ENCODE measurements around the gene USP43.
A peak's percentile ranks its signal among the peaks of the same experiment; 100 is the strongest.
"Not testable (repeated sequence)": the region's sequence is repeated elsewhere in the genome, so short reads cannot be mapped to it uniquely, and the experiment has no call there.

The USP43 gene

DNA sequence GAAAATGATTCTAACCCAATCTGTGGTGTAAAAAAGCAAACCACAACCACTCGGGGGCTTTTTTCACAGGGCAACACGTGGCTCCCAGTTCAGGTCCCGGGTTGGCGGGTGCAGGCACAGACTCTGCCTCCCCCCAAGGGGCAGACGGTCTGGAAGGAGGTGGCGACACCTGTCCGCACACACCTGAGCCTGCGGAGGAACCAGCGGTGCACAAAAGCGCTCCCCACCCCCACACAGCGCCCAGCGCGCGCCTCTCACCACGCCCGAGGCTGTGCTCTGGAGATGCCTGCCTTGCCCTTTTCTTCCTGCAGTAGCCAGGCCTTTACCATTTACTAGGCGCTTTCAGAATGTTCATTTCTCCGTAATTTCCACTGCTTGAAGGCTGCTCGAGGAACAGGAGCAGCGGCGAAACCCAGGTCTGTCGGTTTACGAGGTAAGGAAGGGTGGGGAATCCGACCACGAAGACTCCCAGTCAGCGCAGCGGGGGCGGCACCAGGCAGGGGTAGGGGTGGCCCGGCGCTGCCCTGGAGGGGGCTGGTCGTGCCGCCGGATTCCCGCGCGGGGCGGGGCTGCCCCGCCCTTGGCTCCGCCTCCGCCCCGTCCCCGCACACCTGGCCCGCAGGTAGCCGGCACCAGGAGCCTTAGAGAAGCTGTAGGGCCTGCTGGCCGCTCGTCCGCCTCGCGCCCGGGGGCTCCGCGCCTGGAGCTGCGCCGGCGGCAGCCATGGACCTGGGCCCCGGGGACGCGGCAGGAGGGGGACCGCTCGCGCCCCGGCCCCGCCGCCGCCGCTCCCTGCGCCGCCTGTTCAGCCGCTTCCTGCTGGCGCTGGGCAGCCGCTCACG, at the start of gene USP43:
Gene USP43 (plus strand): TSS at position 608 of the 842 bp plus-strand sequence. CDS start 116 bp downstream, at position 724.
- Histone ChIP-seq H3K36me3 (ENCODE audit: control insufficient read depth, insufficient read depth, low read length) (no peaks in the 10 kb centered on the region), H3K27me3 (ENCODE audit: control insufficient read depth, insufficient read depth, low read length) (peaks cover 1% of the 10 kb centered on the region), H3K9ac (ENCODE audit: low read length) (no peak within 1 kb of the TSS), H3K27ac (ENCODE audit: low read depth, low read length) (no peak within 1 kb of the TSS), H3K4me3 (ENCODE audit: low read length) (peak within 1 kb of the TSS; percentile 76), H3K4me1 (ENCODE audit: control insufficient read depth, insufficient read depth, low read length) (no peaks in the 10 kb centered on the region)

DNA sequence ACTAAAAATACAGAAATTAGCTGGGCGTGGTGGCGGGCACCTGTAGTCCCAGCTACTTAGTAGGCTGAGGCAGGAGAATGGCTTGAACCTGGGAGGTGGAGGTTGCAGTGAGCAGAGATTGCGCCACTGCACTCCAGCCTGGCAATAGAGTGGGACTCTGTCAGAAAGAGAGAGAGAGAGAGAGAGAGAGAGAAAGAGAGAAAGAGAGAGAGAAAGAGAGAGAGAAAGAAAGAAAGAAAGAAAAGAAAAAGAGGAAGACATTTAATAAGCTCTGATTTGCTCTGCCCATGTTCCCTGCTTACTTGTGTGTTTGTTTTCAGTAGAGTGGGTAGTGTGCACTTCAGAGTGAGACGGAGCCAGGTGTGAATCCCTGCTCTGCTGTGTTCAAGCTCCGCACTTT, 47.7 kb upstream of the USP43 start:
- not testable (repeated sequence) for H3K4me1 ChIP-seq (ENCODE audit: control insufficient read depth, insufficient read depth, low read length); H3K27ac ChIP-seq (ENCODE audit: low read depth, low read length); H3K9ac ChIP-seq (ENCODE audit: low read length); H3K36me3 ChIP-seq (ENCODE audit: control insufficient read depth, insufficient read depth, low read length); H3K27me3 ChIP-seq (ENCODE audit: control insufficient read depth, insufficient read depth, low read length); H3K4me3 ChIP-seq (ENCODE audit: low read length)

DNA sequence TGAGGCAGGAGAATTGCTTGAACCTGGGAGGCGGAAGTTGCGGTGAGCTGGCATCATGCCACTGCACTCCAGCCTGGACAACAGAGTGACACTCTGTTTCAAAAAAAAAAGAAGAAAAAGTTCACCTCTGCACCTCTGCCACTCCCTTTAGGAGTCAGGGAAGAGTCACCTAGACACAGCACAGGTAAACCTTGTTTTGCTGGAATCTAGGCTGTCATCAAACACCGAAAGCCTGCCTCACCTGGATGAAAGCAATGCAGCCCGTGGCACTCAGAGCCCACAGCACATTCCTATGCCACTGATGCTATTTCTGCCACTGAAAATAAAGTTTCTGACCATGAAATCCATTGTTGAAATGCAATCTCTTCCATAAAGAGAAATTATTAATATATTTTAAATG, 46.7 kb upstream of the USP43 start:
- no peaks in the 10 kb centered on the region for H3K4me1 ChIP-seq (ENCODE audit: control insufficient read depth, insufficient read depth, low read length)
- no peak overlapping the region for H3K4me3 ChIP-seq (ENCODE audit: low read length)
- H3K27me3 ChIP-seq (ENCODE audit: control insufficient read depth, insufficient read depth, low read length) = no peaks in the 10 kb centered on the region
- no peak overlapping the region for H3K27ac ChIP-seq (ENCODE audit: low read depth, low read length)
- no peaks in the 10 kb centered on the region for H3K36me3 ChIP-seq (ENCODE audit: control insufficient read depth, insufficient read depth, low read length)
- no peak overlapping the region for H3K9ac ChIP-seq (ENCODE audit: low read length)

DNA sequence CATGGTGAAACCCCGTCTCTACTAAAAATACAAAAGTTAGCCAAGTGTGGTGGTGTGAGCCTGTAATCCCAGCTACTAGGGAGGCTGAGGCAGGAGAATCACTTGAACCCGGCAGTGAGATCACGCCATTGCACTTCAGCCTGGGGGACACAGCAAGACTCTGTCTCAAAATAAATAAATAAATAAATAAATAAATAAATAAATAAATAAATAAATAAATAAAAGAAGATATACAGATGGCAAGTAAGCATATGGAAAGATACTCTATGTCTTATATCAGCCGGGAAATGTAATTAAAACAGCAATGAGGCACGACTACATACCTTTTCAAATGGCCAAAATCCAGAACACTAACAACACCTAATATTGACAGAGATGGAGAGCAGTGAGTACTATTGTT, 40.7 kb upstream of the USP43 start:
- not testable (repeated sequence) for H3K4me1 ChIP-seq (ENCODE audit: control insufficient read depth, insufficient read depth, low read length); H3K4me3 ChIP-seq (ENCODE audit: low read length); H3K27ac ChIP-seq (ENCODE audit: low read depth, low read length); H3K9ac ChIP-seq (ENCODE audit: low read length); H3K27me3 ChIP-seq (ENCODE audit: control insufficient read depth, insufficient read depth, low read length); H3K36me3 ChIP-seq (ENCODE audit: control insufficient read depth, insufficient read depth, low read length)

GRCh38 chr17:9606453-9606852, 38.9 kb upstream of the USP43 start:
- Histone ChIP-seq H3K4me1 (ENCODE audit: control insufficient read depth, insufficient read depth, low read length) (no peaks in the 10 kb centered on the region), H3K4me3 (ENCODE audit: low read length) (no peak overlapping the region), H3K9ac (ENCODE audit: low read length) (no peak overlapping the region), H3K27me3 (ENCODE audit: control insufficient read depth, insufficient read depth, low read length) (no peaks in the 10 kb centered on the region), H3K36me3 (ENCODE audit: control insufficient read depth, insufficient read depth, low read length) (no peaks in the 10 kb centered on the region), H3K27ac (ENCODE audit: low read depth, low read length) (no peak overlapping the region)

DNA sequence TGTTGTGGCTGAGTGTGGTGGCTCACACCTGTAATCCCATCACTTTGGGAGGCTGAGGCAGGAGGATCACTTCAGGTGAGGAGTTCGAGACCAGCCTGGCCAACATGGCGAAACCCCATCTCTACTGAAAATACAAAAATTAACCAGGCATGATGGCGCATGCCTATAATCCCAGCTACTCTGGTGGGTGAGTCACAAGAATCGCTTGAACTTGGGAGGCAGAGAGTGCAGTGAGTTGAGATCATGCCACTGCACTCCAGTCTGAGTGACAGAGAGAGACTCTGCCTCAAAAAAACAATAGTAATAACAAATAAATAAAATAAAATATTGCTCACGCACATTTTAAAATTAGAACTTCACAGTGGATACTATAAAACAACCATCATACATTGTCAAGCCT, 38.3 kb upstream of the USP43 start:
- H3K27me3 ChIP-seq (ENCODE audit: control insufficient read depth, insufficient read depth, low read length); H3K36me3 ChIP-seq (ENCODE audit: control insufficient read depth, insufficient read depth, low read length); H3K4me1 ChIP-seq (ENCODE audit: control insufficient read depth, insufficient read depth, low read length); H3K4me3 ChIP-seq (ENCODE audit: low read length); H3K9ac ChIP-seq (ENCODE audit: low read length); H3K27ac ChIP-seq (ENCODE audit: low read depth, low read length): not testable (repeated sequence)

- no peaks in the 10 kb centered on the region for H3K27me3 ChIP-seq (ENCODE audit: control insufficient read depth, insufficient read depth, low read length)
- no peaks in the 10 kb centered on the region for H3K4me1 ChIP-seq (ENCODE audit: control insufficient read depth, insufficient read depth, low read length)
- H3K27ac ChIP-seq (ENCODE audit: low read depth, low read length) = no peak overlapping the region
- no peak overlapping the region for H3K4me3 ChIP-seq (ENCODE audit: low read length)
- no peak overlapping the region for H3K9ac ChIP-seq (ENCODE audit: low read length)
- no peaks in the 10 kb centered on the region for H3K36me3 ChIP-seq (ENCODE audit: control insufficient read depth, insufficient read depth, low read length)
Measured at GRCh38 chr17:9611557-9611956, 33.8 kb upstream of the USP43 start.

DNA sequence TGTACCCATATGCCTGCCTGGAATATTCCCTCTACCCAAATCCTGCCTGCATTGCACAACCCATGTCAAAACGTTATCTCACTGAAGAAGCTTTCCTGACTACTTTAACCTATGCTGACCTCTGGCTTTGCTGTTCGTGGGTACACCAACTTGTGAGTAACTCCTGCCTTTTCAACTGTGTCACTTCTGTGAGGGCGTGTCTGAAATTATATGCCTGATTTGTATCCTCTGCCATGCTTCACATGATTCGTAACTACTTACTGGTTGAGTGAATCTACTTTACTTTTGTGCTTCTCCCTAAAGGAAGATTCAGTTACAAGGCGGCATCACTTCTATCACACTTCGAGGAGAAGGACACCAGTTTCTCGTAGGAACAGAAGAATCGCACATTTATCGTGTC, 33.3 kb upstream of the USP43 start:
- no peaks in the 10 kb centered on the region for H3K4me1 ChIP-seq (ENCODE audit: control insufficient read depth, insufficient read depth, low read length)
- H3K36me3 ChIP-seq (ENCODE audit: control insufficient read depth, insufficient read depth, low read length) = no peaks in the 10 kb centered on the region
- no peak overlapping the region for H3K9ac ChIP-seq (ENCODE audit: low read length)
- H3K27me3 ChIP-seq (ENCODE audit: control insufficient read depth, insufficient read depth, low read length) = no peaks in the 10 kb centered on the region
- no peak overlapping the region for H3K4me3 ChIP-seq (ENCODE audit: low read length)
- H3K27ac ChIP-seq (ENCODE audit: low read depth, low read length) = no peak overlapping the region

DNA sequence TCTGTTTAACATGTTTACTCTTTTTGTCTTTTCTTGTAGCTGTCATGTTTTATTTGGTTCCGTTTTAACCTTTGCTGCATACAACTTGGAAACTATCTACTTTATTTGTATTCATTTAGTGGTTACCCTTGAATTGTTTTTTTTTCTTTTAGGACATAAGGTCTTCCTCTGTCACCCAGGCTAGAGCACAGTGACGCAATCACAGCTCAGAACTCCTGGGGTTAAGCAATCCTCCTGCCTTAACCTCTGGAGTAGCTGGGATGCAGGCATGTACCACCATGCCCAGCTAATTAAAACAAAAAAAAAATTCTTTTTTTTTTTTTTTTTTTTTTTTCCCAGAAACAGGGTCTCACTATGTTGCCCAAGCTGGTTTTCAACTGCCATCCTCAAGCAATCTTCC, 29.8 kb upstream of the USP43 start:
- no peaks in the 10 kb centered on the region for H3K27me3 ChIP-seq (ENCODE audit: control insufficient read depth, insufficient read depth, low read length)
- no peaks in the 10 kb centered on the region for H3K36me3 ChIP-seq (ENCODE audit: control insufficient read depth, insufficient read depth, low read length)
- no peak overlapping the region for H3K27ac ChIP-seq (ENCODE audit: low read depth, low read length)
- H3K4me3 ChIP-seq (ENCODE audit: low read length) = no peak overlapping the region
- H3K9ac ChIP-seq (ENCODE audit: low read length) = no peak overlapping the region
- no peaks in the 10 kb centered on the region for H3K4me1 ChIP-seq (ENCODE audit: control insufficient read depth, insufficient read depth, low read length)

DNA sequence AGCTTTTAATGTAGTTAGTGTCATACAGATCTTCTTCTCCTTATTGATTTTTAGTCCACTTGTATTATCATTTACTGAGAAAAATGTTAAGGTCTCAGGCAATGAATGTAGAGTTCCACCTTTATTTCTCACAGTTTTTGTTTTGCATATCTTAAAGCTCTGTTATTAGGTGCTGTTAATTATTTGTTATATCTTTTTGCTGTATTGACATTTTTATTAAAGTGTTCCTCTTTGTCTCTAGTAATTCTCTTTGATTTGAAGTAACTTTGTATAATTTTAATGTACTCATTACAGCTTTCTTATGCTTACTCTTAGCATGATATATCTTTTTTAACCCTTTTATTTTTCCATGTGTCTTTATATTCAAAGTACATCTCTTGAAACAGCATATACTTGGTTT, 22.4 kb upstream of the USP43 start:
- Histone ChIP-seq H3K4me1 (ENCODE audit: control insufficient read depth, insufficient read depth, low read length) (no peaks in the 10 kb centered on the region), H3K27ac (ENCODE audit: low read depth, low read length) (no peak overlapping the region), H3K9ac (ENCODE audit: low read length) (no peak overlapping the region), H3K4me3 (ENCODE audit: low read length) (no peak overlapping the region), H3K27me3 (ENCODE audit: control insufficient read depth, insufficient read depth, low read length) (no peaks in the 10 kb centered on the region), H3K36me3 (ENCODE audit: control insufficient read depth, insufficient read depth, low read length) (no peaks in the 10 kb centered on the region)

DNA sequence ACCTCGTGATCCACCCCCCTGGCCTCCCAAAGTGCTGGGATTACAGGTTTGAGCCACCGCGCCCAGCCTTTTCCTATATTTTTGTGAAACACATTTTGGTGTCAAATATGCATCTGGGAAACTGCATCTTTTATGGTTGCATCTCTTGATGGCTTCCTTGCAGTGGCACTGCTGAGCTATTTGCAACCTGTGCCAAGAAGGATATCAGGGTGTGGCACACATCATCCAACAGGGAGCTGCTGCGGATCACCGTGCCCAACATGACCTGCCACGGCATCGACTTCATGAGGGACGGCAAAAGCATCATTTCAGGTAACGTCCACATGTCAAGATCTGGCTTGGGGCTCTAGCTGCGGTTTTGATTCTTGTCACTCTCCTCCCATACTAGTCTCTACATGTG, 16.8 kb upstream of the USP43 start:
- H3K27me3 ChIP-seq (ENCODE audit: control insufficient read depth, insufficient read depth, low read length) = no peaks in the 10 kb centered on the region
- H3K9ac ChIP-seq (ENCODE audit: low read length) = no peak overlapping the region
- H3K4me3 ChIP-seq (ENCODE audit: low read length) = no peak overlapping the region
- H3K27ac ChIP-seq (ENCODE audit: low read depth, low read length) = no peak overlapping the region
- H3K4me1 ChIP-seq (ENCODE audit: control insufficient read depth, insufficient read depth, low read length) = no peaks in the 10 kb centered on the region
- no peaks in the 10 kb centered on the region for H3K36me3 ChIP-seq (ENCODE audit: control insufficient read depth, insufficient read depth, low read length)

GRCh38 chr17:9632741-9633140, 12.6 kb upstream of the USP43 start:
- no peak overlapping the region for H3K27ac ChIP-seq (ENCODE audit: low read depth, low read length)
- no peak overlapping the region for H3K4me3 ChIP-seq (ENCODE audit: low read length)
- no peaks in the 10 kb centered on the region for H3K4me1 ChIP-seq (ENCODE audit: control insufficient read depth, insufficient read depth, low read length)
- no peaks in the 10 kb centered on the region for H3K36me3 ChIP-seq (ENCODE audit: control insufficient read depth, insufficient read depth, low read length)
- no peaks in the 10 kb centered on the region for H3K27me3 ChIP-seq (ENCODE audit: control insufficient read depth, insufficient read depth, low read length)
- no peak overlapping the region for H3K9ac ChIP-seq (ENCODE audit: low read length)

GRCh38 chr17:9635340-9635739, 10.0 kb upstream of the USP43 start:
- no peak overlapping the region for H3K27ac ChIP-seq (ENCODE audit: low read depth, low read length)
- no peaks in the 10 kb centered on the region for H3K36me3 ChIP-seq (ENCODE audit: control insufficient read depth, insufficient read depth, low read length)
- H3K27me3 ChIP-seq (ENCODE audit: control insufficient read depth, insufficient read depth, low read length) = no peaks in the 10 kb centered on the region
- H3K4me1 ChIP-seq (ENCODE audit: control insufficient read depth, insufficient read depth, low read length) = no peaks in the 10 kb centered on the region
- no peak overlapping the region for H3K9ac ChIP-seq (ENCODE audit: low read length)
- H3K4me3 ChIP-seq (ENCODE audit: low read length) = no peak overlapping the region
